Ovary (tissue), 3 donors: ENCODE data around the gene OVCA2.

Source experiments
- EP300 ChIP-seq: sonication (generic); formaldehyde crosslinking; IDR thresholded peaks from one replicate; pipeline ENCODE4 v1.6.1; 2017; ENCODE audit warnings: antibody characterized with exemption
- POLR2A ChIP-seq: fragments of 450-650 bp; IDR thresholded peaks from one replicate; pipeline ENCODE4 v1.6.1; 2017; ENCODE audit warnings: antibody characterized with exemption, mild to moderate bottlenecking, moderate library complexity
- TF ChIP-seq, protein P1 (sequence below), 3 donors: fragments of 450-650 bp in 2 of 3; fragments of 200-600 bp in 1 of 3; IDR thresholded peaks; one replicate each; pipeline versions ENCODE4 v1.5.1 to v1.8.0; 2016 to 2022; ENCODE audit warnings: antibody characterized with exemption in 3 of 3, mild to moderate bottlenecking in 1 of 3
- donor health status: DM: no; HTN: no; CAD: no.

DNA sequence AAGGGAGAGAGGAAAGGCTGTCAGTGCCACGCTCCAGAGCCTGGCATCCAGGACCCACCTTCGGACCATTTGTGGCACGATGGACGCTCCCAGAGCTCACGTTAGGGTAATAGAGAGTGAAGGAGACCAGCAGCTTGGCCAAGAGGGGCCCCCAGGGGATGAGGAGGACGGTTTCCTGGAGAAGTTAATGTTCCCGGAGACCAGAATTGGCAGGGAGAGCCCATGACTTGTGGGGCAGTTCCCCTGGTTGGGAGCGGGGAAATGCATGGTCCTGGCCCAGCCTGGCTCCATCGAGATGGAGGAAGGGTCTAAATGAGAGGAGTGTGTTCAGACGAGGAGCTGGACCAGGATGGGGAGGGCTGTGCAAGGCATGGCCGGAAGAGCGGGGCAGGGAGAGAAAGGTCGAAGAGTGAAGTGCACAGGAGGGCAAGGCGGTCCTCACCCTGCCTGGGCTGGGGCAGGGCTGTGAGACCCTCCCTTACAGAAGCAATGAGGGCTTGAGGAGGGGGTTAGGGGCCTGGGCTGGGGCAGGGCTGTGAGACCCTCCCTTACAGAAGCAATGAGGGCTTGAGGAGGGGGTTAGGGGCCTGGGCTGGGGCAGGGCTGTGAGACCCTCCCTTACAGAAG is 10.2 kb downstream of the OVCA2 start:
- no peak for TF ChIP-seq EP300
- TF ChIP-seq POLR2A: no peak
- TF ChIP-seq, protein P1, sequence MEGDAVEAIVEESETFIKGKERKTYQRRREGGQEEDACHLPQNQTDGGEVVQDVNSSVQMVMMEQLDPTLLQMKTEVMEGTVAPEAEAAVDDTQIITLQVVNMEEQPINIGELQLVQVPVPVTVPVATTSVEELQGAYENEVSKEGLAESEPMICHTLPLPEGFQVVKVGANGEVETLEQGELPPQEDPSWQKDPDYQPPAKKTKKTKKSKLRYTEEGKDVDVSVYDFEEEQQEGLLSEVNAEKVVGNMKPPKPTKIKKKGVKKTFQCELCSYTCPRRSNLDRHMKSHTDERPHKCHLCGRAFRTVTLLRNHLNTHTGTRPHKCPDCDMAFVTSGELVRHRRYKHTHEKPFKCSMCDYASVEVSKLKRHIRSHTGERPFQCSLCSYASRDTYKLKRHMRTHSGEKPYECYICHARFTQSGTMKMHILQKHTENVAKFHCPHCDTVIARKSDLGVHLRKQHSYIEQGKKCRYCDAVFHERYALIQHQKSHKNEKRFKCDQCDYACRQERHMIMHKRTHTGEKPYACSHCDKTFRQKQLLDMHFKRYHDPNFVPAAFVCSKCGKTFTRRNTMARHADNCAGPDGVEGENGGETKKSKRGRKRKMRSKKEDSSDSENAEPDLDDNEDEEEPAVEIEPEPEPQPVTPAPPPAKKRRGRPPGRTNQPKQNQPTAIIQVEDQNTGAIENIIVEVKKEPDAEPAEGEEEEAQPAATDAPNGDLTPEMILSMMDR (IDR thresholded peaks at IDR 0.05): no peak
